GM19238 (cell line): ENCODE measurements around the gene ADORA2A.

Experiments used
- DNase-seq: peaks from one replicate; pipeline ENCODE4 v3.0.0; 2011; ENCODE audit warnings: low spot score; ENCODE audit not compliant: insufficient read length

Gene ADORA2A

DNA sequence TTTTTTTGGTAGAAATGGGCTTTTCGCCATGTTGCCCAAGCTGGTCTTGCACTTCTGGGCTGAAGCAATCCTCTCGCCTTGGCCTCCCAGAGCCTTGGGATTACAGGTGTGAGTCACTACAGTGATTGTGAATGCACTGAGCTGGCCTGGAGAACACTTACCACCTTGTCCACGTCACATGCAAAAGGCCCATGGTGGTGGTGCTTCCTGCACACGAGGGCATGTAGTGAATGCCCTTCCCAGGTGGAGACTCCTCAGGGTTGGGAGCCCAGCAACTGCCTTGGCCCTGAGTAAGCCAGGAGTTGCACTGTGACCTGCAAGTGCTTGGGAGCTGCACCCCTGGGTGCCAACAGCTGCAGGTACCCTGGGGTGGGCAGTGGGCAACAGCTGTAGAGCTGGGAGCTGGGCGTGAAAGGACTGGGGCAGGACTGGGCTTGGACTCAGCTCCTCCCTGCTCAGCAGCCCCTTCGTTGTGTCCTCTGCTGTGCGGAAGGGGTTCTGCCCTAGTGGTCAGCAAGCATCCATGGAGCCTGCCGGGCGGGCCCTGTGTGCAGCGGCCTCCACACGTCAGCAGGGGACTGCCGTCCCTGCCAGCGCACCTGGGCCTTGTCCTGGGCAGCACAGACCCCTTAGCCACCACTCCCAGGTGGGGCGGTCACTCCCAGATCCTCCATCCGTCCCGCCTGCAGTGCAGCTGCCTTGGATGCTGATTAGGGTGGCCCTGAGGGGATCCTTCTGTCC, 9.3 kb upstream of the ADORA2A start:
- DNase-seq: no peak

GRCh38 chr22:24418786-24419474, 8.5 kb upstream of the ADORA2A start:
- no peak for DNase-seq

DNA sequence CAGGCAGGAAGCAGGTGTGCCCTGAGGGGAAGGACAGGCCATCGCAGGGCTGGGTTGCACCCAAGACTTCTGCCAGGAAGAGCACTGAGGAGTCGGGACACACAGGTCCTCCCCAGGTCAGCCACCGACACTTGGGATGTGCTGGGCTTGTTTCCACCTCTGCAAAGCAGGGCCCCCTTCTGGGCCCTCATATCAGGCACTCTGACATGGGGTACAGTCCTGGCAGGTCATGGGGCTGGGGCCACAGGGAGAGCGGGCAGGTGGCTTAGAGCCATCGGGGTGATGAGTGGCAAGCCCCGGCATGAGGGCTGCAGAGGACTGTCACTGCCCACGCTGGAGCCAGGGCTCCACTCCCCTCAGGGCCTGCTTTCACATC, 7.9 kb upstream of the ADORA2A start:
- DNase-seq: no peak

DNA sequence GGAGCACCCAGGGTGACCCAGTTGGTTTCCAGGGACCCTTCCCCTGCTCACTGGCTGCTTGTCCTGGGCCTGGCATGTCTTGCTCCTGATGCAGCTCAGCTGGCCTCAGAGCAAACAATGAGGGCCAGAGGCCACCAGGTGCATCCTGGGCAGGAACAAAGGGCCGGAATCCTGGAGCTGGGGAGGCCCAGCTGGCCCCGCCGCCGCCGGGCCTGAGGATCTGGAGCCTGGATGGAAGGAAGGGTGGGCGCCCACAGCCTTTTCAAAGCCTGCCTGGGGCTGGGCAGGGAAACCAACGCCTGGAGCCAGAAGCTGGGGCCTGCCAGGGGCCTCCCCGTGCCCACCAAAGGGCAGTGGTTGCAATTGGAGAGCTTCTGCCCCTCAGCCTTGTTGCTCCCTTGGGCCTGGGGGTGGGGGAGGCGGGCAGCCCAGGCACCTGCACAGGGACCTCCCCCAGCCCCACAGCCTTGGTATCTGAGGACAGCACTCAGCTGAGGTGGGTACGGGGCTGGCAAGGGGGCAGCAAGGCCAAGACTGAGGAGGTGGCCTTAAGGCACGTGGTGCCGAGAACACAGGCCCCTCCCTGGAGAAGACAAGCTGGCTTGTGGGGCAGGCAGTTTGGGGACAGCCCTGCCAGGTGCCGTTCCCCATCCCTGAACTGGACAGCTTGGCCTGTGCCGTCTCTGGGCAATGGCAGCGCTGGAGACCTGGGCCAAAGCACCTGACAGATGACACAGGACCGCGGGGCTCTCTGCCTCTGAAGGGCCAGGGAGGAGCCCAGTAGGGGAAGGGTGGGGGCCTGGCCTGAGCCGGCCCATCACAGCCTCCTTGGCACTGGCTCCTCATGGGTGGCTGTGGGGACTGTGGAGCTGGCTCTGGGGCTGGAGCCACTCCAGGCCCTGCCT, 7.1 kb upstream of the ADORA2A start:
- DNase-seq: no peak

GRCh38 chr22:24420977-24421343, 6.4 kb upstream of the ADORA2A start:
- no peak for DNase-seq

GRCh38 chr22:24421428-24421931, 5.9 kb upstream of the ADORA2A start:
- peak; percentile 45 for DNase-seq

GRCh38 chr22:24422102-24422665, 5.2 kb upstream of the ADORA2A start:
- DNase-seq: no peak

GRCh38 chr22:24423519-24424000, 3.8 kb upstream of the ADORA2A start:
- DNase-seq: peak; percentile 90

DNA sequence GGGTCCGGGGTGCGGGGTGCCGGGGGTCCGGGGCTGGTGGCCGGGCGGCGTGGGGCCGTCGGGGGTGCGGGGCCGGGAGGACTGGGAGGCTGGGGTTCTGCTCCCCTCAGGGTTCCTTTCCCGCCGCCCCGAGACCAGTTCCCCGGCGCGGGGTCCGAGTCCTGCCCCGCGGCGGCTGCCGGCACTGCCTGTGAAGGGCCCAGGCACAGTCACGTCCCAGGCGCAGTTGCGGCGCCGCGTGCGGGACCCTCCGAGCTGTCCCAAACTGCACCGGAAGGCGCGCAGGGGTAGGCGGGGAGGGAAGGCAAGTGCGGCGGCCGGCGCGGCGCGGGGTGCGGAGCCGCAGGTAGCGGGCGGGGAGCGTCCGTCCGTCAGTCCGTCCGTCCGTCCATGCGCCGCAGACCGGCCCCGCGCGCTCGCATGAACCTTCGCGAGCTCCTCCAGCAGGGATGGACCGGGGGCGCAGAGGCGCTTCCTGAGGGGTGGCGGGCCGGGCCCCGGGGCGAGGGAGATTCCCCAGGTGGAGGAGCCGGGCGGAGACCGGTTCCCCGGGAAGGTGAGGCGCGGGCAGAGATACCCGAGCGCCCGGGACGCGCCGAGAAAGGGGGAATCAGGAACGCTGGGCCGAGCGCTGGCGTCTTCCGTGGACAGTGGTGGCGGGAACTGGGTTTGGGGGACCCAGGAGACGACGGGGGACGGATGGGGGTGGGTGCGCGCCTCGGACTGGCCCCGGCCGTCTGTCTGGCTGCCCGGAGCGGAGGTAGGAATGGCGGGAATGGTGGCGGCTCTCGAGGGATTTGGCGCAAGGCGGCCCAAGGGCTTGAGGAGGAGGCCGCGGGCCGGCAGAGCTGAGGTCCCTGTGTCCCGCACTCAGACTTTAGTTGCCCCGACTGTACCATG, 3.1 kb upstream of the ADORA2A start:
- peak; percentile 53 for DNase-seq

DNA sequence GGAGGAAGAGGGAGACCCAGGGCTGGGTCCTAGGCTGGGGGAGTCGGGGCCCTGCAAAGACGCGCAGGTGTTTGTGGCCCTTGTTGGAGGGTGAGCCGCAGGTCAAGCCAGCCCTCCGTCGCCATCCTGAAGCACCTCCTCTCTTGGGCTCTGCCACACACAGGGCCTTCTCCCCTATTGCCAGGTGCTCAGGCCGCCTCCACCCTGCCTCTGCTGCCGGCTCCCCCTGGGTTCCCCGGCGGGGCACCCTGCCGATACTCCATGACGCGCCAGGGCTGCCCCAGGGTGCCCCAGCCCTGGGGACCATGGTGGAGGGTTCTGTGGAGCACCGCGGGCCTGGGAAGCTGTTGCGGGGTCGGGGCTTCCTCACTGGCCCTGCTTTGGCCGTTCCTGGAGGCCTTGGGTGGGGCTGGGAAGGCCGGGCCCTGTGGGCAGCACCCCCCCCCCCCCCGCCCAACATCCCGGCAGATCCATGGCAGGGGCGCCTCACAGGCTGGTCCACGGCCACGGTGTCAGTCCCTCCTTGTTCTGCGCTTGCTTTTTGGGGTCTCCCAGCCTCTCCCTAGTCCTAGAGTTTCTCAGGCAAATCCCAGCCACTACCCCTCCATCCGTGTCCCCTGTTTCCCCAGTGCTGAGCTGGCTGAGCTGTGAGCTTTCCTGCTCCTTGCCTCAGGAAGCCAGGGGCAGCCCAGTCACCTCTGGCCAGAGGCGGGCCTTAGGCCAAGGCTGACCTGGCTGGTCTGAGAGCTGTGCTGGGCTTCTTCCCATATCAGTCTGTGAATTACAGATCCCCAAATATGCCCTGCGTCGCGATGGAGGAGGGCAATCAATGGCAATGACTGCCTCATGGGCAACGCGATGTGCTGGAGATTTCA, 2.3 kb upstream of the ADORA2A start:
- no peak for DNase-seq

GRCh38 chr22:24426436-24426835, 963 bp upstream of the ADORA2A start:
- DNase-seq: no peak

DNA sequence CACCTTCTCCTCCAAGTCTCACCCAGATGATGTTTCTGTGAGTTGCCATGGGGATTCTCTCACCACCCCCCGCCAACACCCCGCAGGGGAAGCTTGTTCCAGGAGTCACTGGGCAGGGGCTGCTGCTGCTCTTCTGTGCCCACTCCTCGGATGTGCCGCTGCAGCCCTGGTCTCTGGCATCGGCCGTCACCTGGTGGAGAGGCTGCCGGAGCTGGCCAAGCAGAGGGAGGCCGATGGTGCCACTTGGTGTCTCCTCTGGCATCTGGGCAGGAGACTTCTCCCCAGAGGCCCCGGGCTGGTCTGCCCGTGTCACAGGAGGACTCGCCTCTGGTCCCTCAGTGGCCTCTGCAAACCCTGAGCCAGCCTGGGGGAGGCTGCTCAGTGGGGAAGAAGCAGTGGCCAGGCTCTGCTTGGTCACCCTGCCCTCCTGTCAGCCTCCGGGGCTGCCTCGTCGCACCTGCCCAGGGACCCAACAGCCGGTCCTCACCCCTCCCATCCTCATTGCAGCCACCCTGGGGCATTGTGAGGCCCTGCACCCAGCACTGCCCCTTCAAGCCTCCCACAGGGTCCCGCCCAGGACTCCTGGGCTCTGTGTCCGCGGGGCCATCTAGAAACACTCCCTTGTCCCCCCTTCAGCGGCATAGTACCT, 424 bp upstream of the ADORA2A start:
- DNase-seq: no peak

- DNase-seq: no peak
These were observed 1.5 kb downstream of the ADORA2A start for GRCh38 chr22:24428751-24429410.

- peak; percentile 36 for DNase-seq
These were observed 2.3 kb downstream of the ADORA2A start for GRCh38 chr22:24429411-24430365.

DNA sequence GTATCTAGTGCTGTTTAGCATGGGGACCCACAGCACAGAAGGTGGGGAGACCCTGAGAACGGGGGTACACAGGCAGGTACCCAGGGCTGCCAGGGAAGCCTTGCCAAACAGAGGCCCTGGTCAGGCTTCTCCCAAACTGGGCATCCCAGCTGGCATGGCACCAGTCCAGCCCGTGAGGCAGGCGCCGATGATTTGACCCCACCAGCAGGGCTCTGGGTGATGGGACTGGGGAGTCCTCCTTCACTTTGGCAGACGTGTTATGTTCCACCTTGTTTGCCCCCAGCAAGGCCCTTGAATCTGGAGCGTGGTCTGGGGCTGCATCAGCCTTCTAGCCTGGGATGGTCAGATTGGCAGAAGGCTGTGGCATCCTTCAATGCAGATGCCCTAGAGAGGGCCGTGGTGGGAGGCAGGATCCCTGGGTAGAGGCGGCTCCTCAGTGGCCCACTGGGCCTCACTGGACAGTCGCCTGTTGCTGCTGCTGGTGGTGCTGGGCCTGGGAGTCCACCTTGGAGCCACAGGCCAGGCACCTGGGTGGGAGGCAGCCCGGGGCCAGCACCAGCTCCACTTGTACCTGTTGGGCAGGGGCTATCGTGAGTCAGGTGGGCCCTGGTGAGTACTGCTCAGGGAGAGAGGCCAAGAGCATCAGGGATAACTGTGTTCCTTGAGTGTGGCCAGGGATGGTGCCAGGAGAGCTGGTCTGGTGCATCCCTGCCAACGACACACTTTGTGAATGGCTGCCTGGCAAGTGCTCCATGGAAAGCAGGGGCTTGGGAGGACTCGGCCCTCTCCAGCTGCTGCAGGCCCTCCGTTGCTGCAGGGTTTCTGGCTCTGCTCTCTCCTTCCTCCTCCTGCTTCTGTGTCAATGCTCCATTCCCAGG, 3.3 kb downstream of the ADORA2A start:
- no peak for DNase-seq
